Mesodermal cell (in vitro differentiated cells): ENCODE measurements around the gene STIM1. TPM values are rescaled to one million over a fixed set of nuclear protein-coding genes. Genes with fewer than 3 reads are reported as not detected.
"Not testable (repeated sequence)": the region's sequence is repeated elsewhere in the genome, so short reads cannot be mapped to it uniquely, and the experiment has no call there.

Experiments
- H3K27ac ChIP-seq: 2 replicates; pipeline ENCODE4 v1.7.0; 2013; ENCODE audit warnings: mild to moderate bottlenecking, low read depth, low read length, moderate library complexity; ENCODE audit not compliant: severe bottlenecking
- H3K36me3 ChIP-seq: 2 replicates; pipeline ENCODE4 v1.7.1; 2013; ENCODE audit warnings: mild to moderate bottlenecking, low read length, moderate library complexity; ENCODE audit not compliant: control insufficient read depth, insufficient read depth
- H3K4me1 ChIP-seq: one replicate; pipeline ENCODE4 v1.7.1; 2013; ENCODE audit warnings: mild to moderate bottlenecking, low read length; ENCODE audit not compliant: insufficient read depth, control insufficient read depth, poor library complexity, severe bottlenecking
- H3K4me3 ChIP-seq: 2 replicates; pipeline ENCODE4 v1.7.0; 2013; ENCODE audit warnings: low read length, control low read depth, mild to moderate bottlenecking; ENCODE audit not compliant: insufficient read depth, poor library complexity, severe bottlenecking; ENCODE audit errors: extremely low read depth
- H3K9me3 ChIP-seq: 2 replicates; pipeline ENCODE4 v1.7.1; 2013; ENCODE audit warnings: mild to moderate bottlenecking, low read length, moderate library complexity; ENCODE audit not compliant: control insufficient read depth
- WGBS, 2 experiments: methylation state at CpG; one replicate each; pipeline ENCODE4 v1.1.5; 2013; ENCODE audit warnings: missing lambda C conversion rate in 2 of 2; ENCODE audit not compliant: insufficient coverage in 2 of 2; 5-methylcytosine and 5-hydroxymethylcytosine counted together
- polyA plus RNA-seq, 2 experiments: library from polyadenylated mRNA; stranded (reverse); fragments of 50-300 nt; gene quantifications; one replicate each; pipeline ENCODE4 v1.2.3, GENCODE V29; 2013

Gene STIM1
- 37.3 TPM for polyA plus RNA-seq (2013, experiment 1 of 2)
- 28.3 TPM for polyA plus RNA-seq (2013, experiment 2 of 2)

GRCh38 chr11:3854977-3855807 lies at the start of gene STIM1:
STIM1 (plus strand) TSS chr11:3855664; CDS start chr11:3856271, 607 bp downstream.
- no peaks in the 10 kb centered on the region for H3K36me3 ChIP-seq
- WGBS, 2 experiments = 1% methylated on average over 76 to 77 of the region's 87 CpGs
- peak within 1 kb of the TSS; percentile 67 for H3K4me3 ChIP-seq
- no peaks in the 10 kb centered on the region for H3K9me3 ChIP-seq
- peaks cover 20% of the 10 kb centered on the region for H3K4me1 ChIP-seq
- H3K27ac ChIP-seq = peak within 1 kb of the TSS; percentile 81

- Histone ChIP-seq H3K27ac (no peak within 1 kb of the TSS), H3K4me3 (peak within 1 kb of the TSS; percentile 64), H3K9me3 (no peaks in the 10 kb centered on the region), H3K36me3 (no peaks in the 10 kb centered on the region), H3K4me1 (peaks cover 5% of the 10 kb centered on the region)
- 0 to 1% methylated on average over 42 to 46 of the region's 55 CpGs for WGBS, 2 experiments
These were observed 47.3 kb upstream of the STIM1 start, which contains the start of gene PGAP2 for GRCh38 chr11:3807909-3808860. PGAP2 (plus strand) TSS chr11:3808560; CDS start chr11:3811260, 2,700 bp downstream.

GRCh38 chr11:3808861-3809623 lies 46.4 kb upstream of the STIM1 start:
- no peak overlapping the region for H3K27ac ChIP-seq
- peaks cover 5% of the 10 kb centered on the region for H3K4me1 ChIP-seq
- WGBS, 2 experiments = 24 to 51% methylated on average over 3 of the region's 5 CpGs
- no peaks in the 10 kb centered on the region for H3K36me3 ChIP-seq
- H3K9me3 ChIP-seq = no peaks in the 10 kb centered on the region
- H3K4me3 ChIP-seq = peak overlapping the region; percentile 64

GRCh38 chr11:3809624-3809928 lies 45.9 kb upstream of the STIM1 start:
- peaks cover 5% of the 10 kb centered on the region for H3K4me1 ChIP-seq
- no peak overlapping the region for H3K4me3 ChIP-seq

GRCh38 chr11:3810446-3810845 lies 45.0 kb upstream of the STIM1 start:
- Histone ChIP-seq H3K36me3 (no peaks in the 10 kb centered on the region), H3K9me3 (no peaks in the 10 kb centered on the region), H3K4me1 (peaks cover 5% of the 10 kb centered on the region), H3K4me3 (no peak overlapping the region), H3K27ac (no peak overlapping the region)
- WGBS, 2 experiments = 86 to 89% methylated on average over 2 to 3 of the region's 3 CpGs

More at GRCh38 chr11:3809624-3809928, 45.9 kb upstream of the STIM1 start:
- WGBS, 2 experiments = 90% methylated on average over 1 of the region's 1 CpG
- H3K9me3 ChIP-seq = no peaks in the 10 kb centered on the region
- H3K36me3 ChIP-seq = no peaks in the 10 kb centered on the region
- H3K27ac ChIP-seq = no peak overlapping the region

GRCh38 chr11:3810951-3811350 lies 44.5 kb upstream of the STIM1 start:
- Histone ChIP-seq H3K36me3 (no peaks in the 10 kb centered on the region), H3K4me3 (no peak overlapping the region), H3K27ac (no peak overlapping the region), H3K4me1 (peaks cover 5% of the 10 kb centered on the region), H3K9me3 (no peaks in the 10 kb centered on the region)
- 95% methylated on average over 3 to 4 of the region's 4 CpGs for WGBS, 2 experiments

GRCh38 chr11:3814832-3815231 lies 40.6 kb upstream of the STIM1 start:
- not testable (repeated sequence) for H3K4me1 ChIP-seq, H3K36me3 ChIP-seq, H3K4me3 ChIP-seq, H3K27ac ChIP-seq, H3K9me3 ChIP-seq
- WGBS, 2 experiments = 87 to 100% methylated on average over 2 to 3 of the region's 5 CpGs

- 73 to 85% methylated on average over 2 to 3 of the region's 4 CpGs for WGBS, 2 experiments
- H3K36me3 ChIP-seq = no peaks in the 10 kb centered on the region
- H3K4me3 ChIP-seq = no peak overlapping the region
These were observed 39.6 kb upstream of the STIM1 start for GRCh38 chr11:3815845-3816244.

GRCh38 chr11:3816673-3817072 lies 38.8 kb upstream of the STIM1 start:
- WGBS, 2 experiments = 100% methylated on average over 1 to 2 of the region's 2 CpGs
- Histone ChIP-seq H3K4me1 (peaks cover 3% of the 10 kb centered on the region), H3K9me3 (no peaks in the 10 kb centered on the region), H3K4me3 (no peak overlapping the region), H3K36me3 (no peaks in the 10 kb centered on the region), H3K27ac (no peak overlapping the region)

More at GRCh38 chr11:3815845-3816244, 39.6 kb upstream of the STIM1 start:
- Histone ChIP-seq H3K27ac (no peak overlapping the region), H3K4me1 (peaks cover 5% of the 10 kb centered on the region), H3K9me3 (no peaks in the 10 kb centered on the region)

GRCh38 chr11:3817181-3817800 lies 38.2 kb upstream of the STIM1 start:
- H3K4me1 ChIP-seq = peaks cover 3% of the 10 kb centered on the region
- H3K4me3 ChIP-seq = no peak overlapping the region
- H3K27ac ChIP-seq = no peak overlapping the region
- no peaks in the 10 kb centered on the region for H3K9me3 ChIP-seq
- WGBS, 2 experiments = 91 to 93% methylated on average over 8 to 10 of the region's 10 CpGs
- no peaks in the 10 kb centered on the region for H3K36me3 ChIP-seq
